H9 (cell line): Measurements from ENCODE around the gene RPLP1. TPM values are rescaled to one million over a fixed set of nuclear protein-coding genes. Genes with fewer than 3 reads are reported as not detected.

Source experiments
- DNase-seq: peaks from one replicate; pipeline ENCODE4 v3.0.0-alpha.2; 2017
- H2AFZ ChIP-seq: one replicate; pipeline ENCODE4 v1.6.1; 2013; ENCODE audit warnings: mild to moderate bottlenecking, low read length, control low read depth, moderate library complexity
- H2AK5ac ChIP-seq: 2 replicates; pipeline ENCODE4 v1.6.1; 2013; ENCODE audit warnings: low read length, control low read depth, mixed read lengths; ENCODE audit not compliant: insufficient read length
- H2BK120ac ChIP-seq: one replicate; pipeline ENCODE4 v1.6.1; 2013; ENCODE audit warnings: low read depth, mild to moderate bottlenecking, low read length, control low read depth, inconsistent platforms; ENCODE audit not compliant: poor library complexity, severe bottlenecking
- H2BK12ac ChIP-seq: 2 replicates; pipeline ENCODE4 v1.6.1; 2013; ENCODE audit warnings: low read length, control low read depth, mixed read lengths, low read depth; ENCODE audit not compliant: insufficient read length
- H2BK15ac ChIP-seq: 2 replicates; pipeline ENCODE4 v1.6.1; 2013; ENCODE audit warnings: low read depth, low read length, control low read depth
- H2BK20ac ChIP-seq: one replicate; pipeline ENCODE4 v1.6.1; 2013; ENCODE audit warnings: low read depth, mild to moderate bottlenecking, low read length, control low read depth, inconsistent platforms; ENCODE audit not compliant: poor library complexity, severe bottlenecking
- H2BK5ac ChIP-seq: 2 replicates; pipeline ENCODE4 v1.6.1; 2013; ENCODE audit warnings: low read length, control low read depth, mixed read lengths; ENCODE audit not compliant: insufficient read length
- H3K14ac ChIP-seq: 2 replicates; pipeline ENCODE4 v1.6.1; 2013; ENCODE audit warnings: low read length, control low read depth; ENCODE audit not compliant: insufficient read depth
- H3K18ac ChIP-seq: 2 replicates; pipeline ENCODE4 v1.6.1; 2013; ENCODE audit warnings: low read depth, mild to moderate bottlenecking, mixed read lengths, low read length, control low read depth; ENCODE audit not compliant: insufficient read length
- H3K23ac ChIP-seq: 2 replicates; pipeline ENCODE4 v1.6.1; 2013; ENCODE audit warnings: low read length, control low read depth, mixed read lengths, low read depth; ENCODE audit not compliant: insufficient read length
- H3K23me2 ChIP-seq: 2 replicates; pipeline ENCODE4 v1.6.1; 2013; ENCODE audit warnings: low read depth, mild to moderate bottlenecking, mixed read lengths, low read length, control low read depth; ENCODE audit not compliant: insufficient read length, poor library complexity, severe bottlenecking
- H3K27ac ChIP-seq: 2 replicates; pipeline ENCODE4 v1.5.1; 2013; ENCODE audit warnings: low read length, control low read depth, mixed read lengths, low read depth; ENCODE audit not compliant: insufficient read length
- H3K27me3 ChIP-seq: 2 replicates; pipeline ENCODE4 v1.6.1; 2013; ENCODE audit warnings: low read length, control low read depth, inconsistent platforms; ENCODE audit not compliant: insufficient read depth
- H3K4ac ChIP-seq: 2 replicates; pipeline ENCODE4 v1.6.1; 2013; ENCODE audit warnings: low read depth, mild to moderate bottlenecking, control low read depth, inconsistent platforms, low read length, moderate library complexity
- H3K4me1 ChIP-seq: 2 replicates; pipeline ENCODE4 v1.6.1; 2013; ENCODE audit warnings: low read length, control low read depth, inconsistent platforms; ENCODE audit not compliant: insufficient read depth
- H3K4me2 ChIP-seq: 2 replicates; pipeline ENCODE4 v1.6.1; 2013; ENCODE audit warnings: low read length, control low read depth, mixed read lengths; ENCODE audit not compliant: insufficient read length, insufficient read depth
- H3K56ac ChIP-seq: 2 replicates; pipeline ENCODE4 v1.6.1; 2013; ENCODE audit warnings: low read depth, mild to moderate bottlenecking, mixed read lengths, low read length, control low read depth; ENCODE audit not compliant: insufficient read length
- H3K79me1 ChIP-seq: 2 replicates; pipeline ENCODE4 v1.6.1; 2013; ENCODE audit warnings: low read depth, mild to moderate bottlenecking, moderate library complexity, low read length, control low read depth, inconsistent platforms; ENCODE audit not compliant: insufficient read depth, poor library complexity, severe bottlenecking
- H3K79me2 ChIP-seq: 2 replicates; pipeline ENCODE4 v1.6.1; 2013; ENCODE audit warnings: low read length, control low read depth, inconsistent platforms; ENCODE audit not compliant: insufficient read depth
- H3K9ac ChIP-seq: 2 replicates; pipeline ENCODE4 v1.6.1; 2013; ENCODE audit warnings: low read length, control low read depth, mixed read lengths; ENCODE audit not compliant: insufficient read length; ENCODE audit errors: extremely low read depth
- H3K9me3 ChIP-seq: one replicate; pipeline ENCODE4 v1.6.1; 2013; ENCODE audit warnings: low read depth, low read length, inconsistent platforms; ENCODE audit not compliant: control insufficient read depth
- H3T11ph ChIP-seq: one replicate; pipeline ENCODE4 v1.6.1; 2013; ENCODE audit warnings: mild to moderate bottlenecking, low read length, control low read depth, inconsistent platforms
- H4K20me1 ChIP-seq: one replicate; pipeline ENCODE4 v1.6.1; 2013; ENCODE audit not compliant: control insufficient read depth, insufficient read length, insufficient read depth
- H4K5ac ChIP-seq: 2 replicates; pipeline ENCODE4 v1.6.1; 2013; ENCODE audit warnings: low read depth, mild to moderate bottlenecking, mixed read lengths, low read length, control low read depth; ENCODE audit not compliant: insufficient read length
- H4K8ac ChIP-seq: replicated peaks from 2 replicates; pipeline ENCODE4 v1.6.1; 2013; ENCODE audit warnings: low read length, control low read depth, mixed read lengths, low read depth; ENCODE audit not compliant: insufficient read length
- H4K91ac ChIP-seq: 2 replicates; pipeline ENCODE4 v1.6.1; 2013; ENCODE audit warnings: low read depth, mild to moderate bottlenecking, moderate library complexity, mixed read lengths, low read length, control low read depth; ENCODE audit not compliant: insufficient read length
- H3K27ac Mint-ChIP-seq, 3 experiments: 2 replicates in 2 of 3; 3 replicates in 1 of 3; pipeline ENCODE4 v1.8.0; 2020 to 2021; ENCODE audit warnings: mixed read lengths in 3 of 3, mild to moderate bottlenecking in 1 of 3, moderate library complexity in 1 of 3
- H3K27me3 Mint-ChIP-seq: 2 replicates; pipeline ENCODE4 v1.8.0; 2021; ENCODE audit warnings: low read depth, mild to moderate bottlenecking, moderate library complexity, mixed read lengths
- H3K36me3 Mint-ChIP-seq, 3 experiments: 2 replicates in 2 of 3; 3 replicates in 1 of 3; pipeline ENCODE4 v1.8.0; 2020 to 2021; ENCODE audit warnings: low read depth in 3 of 3, mixed read lengths in 3 of 3; ENCODE audit not compliant: insufficient read depth in 1 of 3
- H3K4me1 Mint-ChIP-seq, 2 experiments: 2 replicates each; pipeline ENCODE4 v1.8.0; 2020; ENCODE audit warnings: mixed read lengths in 2 of 2
- H3K4me3 Mint-ChIP-seq, 2 experiments: 2 replicates in 1 of 2; 3 replicates in 1 of 2; pipeline ENCODE4 v1.8.0; 2020 to 2021; ENCODE audit warnings: mild to moderate bottlenecking in 2 of 2, mixed read lengths in 2 of 2, moderate library complexity in 1 of 2
- H3K9me3 Mint-ChIP-seq, 2 experiments: 2 replicates in 1 of 2; 3 replicates in 1 of 2; pipeline ENCODE4 v1.8.0; 2020; ENCODE audit warnings: mild to moderate bottlenecking in 2 of 2, mixed read lengths in 2 of 2, moderate library complexity in 1 of 2
- WGBS: extraction: QIAGEN DNeasy Blood & Tissue Kit; methylation state at CpG from one replicate; pipeline ENCODE4 v1.1.7; 2013; ENCODE audit warnings: missing lambda C conversion rate, low lambda C conversion rate, mixed read lengths; ENCODE audit not compliant: insufficient read length; ENCODE audit errors: extremely low coverage; 5-methylcytosine and 5-hydroxymethylcytosine counted together
- total RNA-seq: library from RNA; stranded (reverse); gene quantifications from 2 replicates; pipeline ENCODE4 v1.2.1, GENCODE V29; 2021
- TF ChIP-seq, protein P1 (sequence below): fragments of 200-600 bp; sonication (generic); conservative IDR thresholded peaks from 3 replicates; pipeline ENCODE4 v1.8.0; 2021; ENCODE audit warnings: antibody characterized with exemption, mild to moderate bottlenecking

Gene RPLP1
- total RNA-seq, 1 experiment from 2014 or later = 1,715 TPM

- peaks cover 22 to 30% of the 10 kb centered on the region in 2 experiments for H3K4me1 Mint-ChIP-seq
- TF ChIP-seq, protein P1, sequence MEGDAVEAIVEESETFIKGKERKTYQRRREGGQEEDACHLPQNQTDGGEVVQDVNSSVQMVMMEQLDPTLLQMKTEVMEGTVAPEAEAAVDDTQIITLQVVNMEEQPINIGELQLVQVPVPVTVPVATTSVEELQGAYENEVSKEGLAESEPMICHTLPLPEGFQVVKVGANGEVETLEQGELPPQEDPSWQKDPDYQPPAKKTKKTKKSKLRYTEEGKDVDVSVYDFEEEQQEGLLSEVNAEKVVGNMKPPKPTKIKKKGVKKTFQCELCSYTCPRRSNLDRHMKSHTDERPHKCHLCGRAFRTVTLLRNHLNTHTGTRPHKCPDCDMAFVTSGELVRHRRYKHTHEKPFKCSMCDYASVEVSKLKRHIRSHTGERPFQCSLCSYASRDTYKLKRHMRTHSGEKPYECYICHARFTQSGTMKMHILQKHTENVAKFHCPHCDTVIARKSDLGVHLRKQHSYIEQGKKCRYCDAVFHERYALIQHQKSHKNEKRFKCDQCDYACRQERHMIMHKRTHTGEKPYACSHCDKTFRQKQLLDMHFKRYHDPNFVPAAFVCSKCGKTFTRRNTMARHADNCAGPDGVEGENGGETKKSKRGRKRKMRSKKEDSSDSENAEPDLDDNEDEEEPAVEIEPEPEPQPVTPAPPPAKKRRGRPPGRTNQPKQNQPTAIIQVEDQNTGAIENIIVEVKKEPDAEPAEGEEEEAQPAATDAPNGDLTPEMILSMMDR = no peak
- Histone ChIP-seq H3K4ac (no peak overlapping the region), H3K56ac (no peak overlapping the region), H2AK5ac (no peak overlapping the region), H3K79me2 (peaks cover 21% of the 10 kb centered on the region), H2AFZ (no peak overlapping the region), H4K91ac (no peak overlapping the region), H3K23ac (no peak overlapping the region), H3K27me3 (no peaks in the 10 kb centered on the region), H3K4me2 (no peak overlapping the region), H3K4me1 (no peaks in the 10 kb centered on the region), H4K20me1 (no peaks in the 10 kb centered on the region), H3K14ac (no peak overlapping the region), H2BK5ac (no peak overlapping the region), H4K8ac (no peak overlapping the region), H3K9me3 (no peaks in the 10 kb centered on the region), H3K79me1 (peaks cover 7% of the 10 kb centered on the region), H3T11ph (no peak overlapping the region), H3K9ac (no peak overlapping the region), H3K27ac (no peak overlapping the region), H2BK15ac (no peak overlapping the region), H4K5ac (no peak overlapping the region), H2BK20ac (no peak overlapping the region), H2BK12ac (no peak overlapping the region), H3K23me2 (peaks cover 13% of the 10 kb centered on the region), H3K18ac (no peak overlapping the region), H2BK120ac (no peak overlapping the region)
- no peaks in the 10 kb centered on the region for H3K27me3 Mint-ChIP-seq
- H3K9me3 Mint-ChIP-seq = no peaks in the 10 kb centered on the region; a peak in 2 of 5 replicates
- H3K36me3 Mint-ChIP-seq = peaks cover 40 to 62% (median 60%) of the 10 kb centered on the region in 3 experiments
- H3K27ac Mint-ChIP-seq = no peak overlapping the region; a peak in 1 of 7 replicates
- no CpG with 5 or more reads among the region's 12 CpGs for WGBS
- DNase-seq = no peak
- H3K4me3 Mint-ChIP-seq = peak overlapping the region; percentile 96 to 97; a peak in 4 of 5 replicates
Measured at GRCh38 chr15:69450968-69451695, 1.5 kb upstream of the RPLP1 start.
